AG04449 (cell line): ENCODE measurements around the gene ISOC1.

Source experiments
- CTCF ChIA-PET: fragments of 350-600 bp; formaldehyde crosslinking; extraction: SDS; loops from one replicate; lab custom pipeline; 2021; ENCODE audit warnings: antibody characterized with exemption; lab: Yijun Ruan, JAX
- POLR2A ChIA-PET: fragments of 400-600, 350-600 bp; formaldehyde crosslinking; extraction: SDS; loops from one replicate; lab custom pipeline; 2020; ENCODE audit warnings: antibody characterized with exemption, inconsistent platforms; lab: Yijun Ruan, JAX
- DNase-seq: peaks from one replicate; pipeline ENCODE4 v3.0.0-alpha.2; 2010; ENCODE audit warnings: low read depth, low spot score
- H3K4me3 ChIP-seq: 2 replicates; pipeline ENCODE4 v1.5.1; 2011; ENCODE audit warnings: low read depth, mild to moderate bottlenecking, control low read depth, low read length
- CTCF ChIP-seq: IDR thresholded peaks from one replicate; pipeline ENCODE4 v1.5.1; 2011; ENCODE audit warnings: mild to moderate bottlenecking, moderate library complexity, low read length, control low read depth, inconsistent platforms; ENCODE audit not compliant: insufficient read depth; ENCODE audit errors: missing control alignments

Gene ISOC1

GRCh38 chr5:129116797-129117196 lies 22.2 kb downstream of the ISOC1 start:
- no peak for TF ChIP-seq CTCF
- ChIA-PET POLR2A (no interaction called here), CTCF (interaction anchor here (3.7 kb wide), 1 partner anchor 9 kb away, joined by 14 read pairs; no protein-coding TSS in a partner anchor)
- DNase-seq = no peak
- H3K4me3 ChIP-seq = no peak overlapping the region

GRCh38 chr5:129118405-129118804 lies 23.9 kb downstream of the ISOC1 start:
- CTCF ChIA-PET = interaction anchor here (1.1 kb wide), 1 partner anchor 23 kb away, joined by 4 read pairs; no protein-coding TSS in a partner anchor
- POLR2A ChIA-PET = no interaction called here

GRCh38 chr5:129118826-129119225 lies 24.3 kb downstream of the ISOC1 start:
- CTCF ChIA-PET = interaction anchor here (1.1 kb wide), 1 partner anchor 23 kb away, joined by 4 read pairs; no protein-coding TSS in a partner anchor
- no peak for DNase-seq
- POLR2A ChIA-PET = no interaction called here
- no peak overlapping the region for H3K4me3 ChIP-seq
- no peak for TF ChIP-seq CTCF

More at GRCh38 chr5:129118405-129118804, 23.9 kb downstream of the ISOC1 start:
- DNase-seq = no peak
- H3K4me3 ChIP-seq = no peak overlapping the region
- TF ChIP-seq CTCF = no peak

GRCh38 chr5:129120158-129120581 lies 25.6 kb downstream of the ISOC1 start:
- DNase-seq = no peak
- ChIA-PET POLR2A (no interaction called here), CTCF (no interaction called here)
- H3K4me3 ChIP-seq = no peak overlapping the region
- no peak for TF ChIP-seq CTCF

GRCh38 chr5:129122560-129122959 lies 28.0 kb downstream of the ISOC1 start:
- DNase-seq = no peak
- ChIA-PET POLR2A (no interaction called here), CTCF (no interaction called here)
- no peak for TF ChIP-seq CTCF
- no peak overlapping the region for H3K4me3 ChIP-seq

- no peak overlapping the region for H3K4me3 ChIP-seq
- TF ChIP-seq CTCF = no peak
- no peak for DNase-seq
- ChIA-PET CTCF (interaction anchor here (0.8 to 2.2 kb wide), 2 partner anchors 9 to 14 kb away, joined by 3 to 14 read pairs; no protein-coding TSS in a partner anchor), POLR2A (no interaction called here)
Observed at GRCh38 chr5:129124608-129125007, 30.1 kb downstream of the ISOC1 start.
